SKM-1 treated with dmso at 0.1 percent for 144 hours (cell line): ENCODE results near the gene AQP9.
"Not testable (repeated sequence)": the region's sequence is repeated elsewhere in the genome, so short reads cannot be mapped to it uniquely, and the experiment has no call there.

ENCODE experiments used
- DNase-seq: peaks from one replicate; lab custom pipeline; 2025; ENCODE audit not compliant: unreplicated experiment; lab: John Stamatoyannopoulos, UW

The AQP9 gene

GRCh38 chr15:58138106-58138505, at the start of gene AQP9:
Gene AQP9 (plus strand): TSS chr15:58138381. CDS start chr15:58138566, 185 bp downstream.
- no peak for DNase-seq

- DNase-seq: no peak
Measured at GRCh38 chr15:58095415-58095814, 42.8 kb upstream of the AQP9 start.

GRCh38 chr15:58096529-58097084, 41.6 kb upstream of the AQP9 start:
- no peak for DNase-seq

- no peak for DNase-seq
Measured at GRCh38 chr15:58103482-58103881, 34.7 kb upstream of the AQP9 start.

GRCh38 chr15:58108117-58108516, 30.1 kb upstream of the AQP9 start:
- no peak for DNase-seq

GRCh38 chr15:58109419-58109818, 28.8 kb upstream of the AQP9 start:
- DNase-seq: no peak

GRCh38 chr15:58110999-58111717, 27.0 kb upstream of the AQP9 start:
- no peak for DNase-seq

GRCh38 chr15:58111718-58112104, 26.5 kb upstream of the AQP9 start:
- DNase-seq: no peak

GRCh38 chr15:58113358-58113757, 24.8 kb upstream of the AQP9 start:
- not testable (repeated sequence) for DNase-seq

GRCh38 chr15:58114388-58114787, 23.8 kb upstream of the AQP9 start:
- DNase-seq: no peak

GRCh38 chr15:58114812-58115211, 23.4 kb upstream of the AQP9 start:
- DNase-seq: no peak

GRCh38 chr15:58115692-58116091, 22.5 kb upstream of the AQP9 start:
- no peak for DNase-seq

- DNase-seq: no peak
Measured at GRCh38 chr15:58117619-58118018, 20.6 kb upstream of the AQP9 start.

GRCh38 chr15:58118272-58118671, 19.9 kb upstream of the AQP9 start:
- no peak for DNase-seq

- DNase-seq: no peak
Measured at GRCh38 chr15:58119016-58119415, 19.2 kb upstream of the AQP9 start.

GRCh38 chr15:58124585-58124984, 13.6 kb upstream of the AQP9 start:
- DNase-seq: no peak

GRCh38 chr15:58125333-58125732, 12.8 kb upstream of the AQP9 start:
- no peak for DNase-seq

- no peak for DNase-seq
Measured at GRCh38 chr15:58134886-58135285, 3.3 kb upstream of the AQP9 start.

- DNase-seq: no peak
Measured at GRCh38 chr15:58135511-58136174, 2.5 kb upstream of the AQP9 start.

- no peak for DNase-seq
Measured at GRCh38 chr15:58136731-58137130, 1.4 kb upstream of the AQP9 start.

GRCh38 chr15:58137686-58138085, 495 bp upstream of the AQP9 start:
- DNase-seq: no peak

- DNase-seq: no peak
Measured at GRCh38 chr15:58139276-58139988, 1.3 kb downstream of the AQP9 start.
